Measurements from ENCODE around the gene LMO1.

Gene LMO1

DNA sequence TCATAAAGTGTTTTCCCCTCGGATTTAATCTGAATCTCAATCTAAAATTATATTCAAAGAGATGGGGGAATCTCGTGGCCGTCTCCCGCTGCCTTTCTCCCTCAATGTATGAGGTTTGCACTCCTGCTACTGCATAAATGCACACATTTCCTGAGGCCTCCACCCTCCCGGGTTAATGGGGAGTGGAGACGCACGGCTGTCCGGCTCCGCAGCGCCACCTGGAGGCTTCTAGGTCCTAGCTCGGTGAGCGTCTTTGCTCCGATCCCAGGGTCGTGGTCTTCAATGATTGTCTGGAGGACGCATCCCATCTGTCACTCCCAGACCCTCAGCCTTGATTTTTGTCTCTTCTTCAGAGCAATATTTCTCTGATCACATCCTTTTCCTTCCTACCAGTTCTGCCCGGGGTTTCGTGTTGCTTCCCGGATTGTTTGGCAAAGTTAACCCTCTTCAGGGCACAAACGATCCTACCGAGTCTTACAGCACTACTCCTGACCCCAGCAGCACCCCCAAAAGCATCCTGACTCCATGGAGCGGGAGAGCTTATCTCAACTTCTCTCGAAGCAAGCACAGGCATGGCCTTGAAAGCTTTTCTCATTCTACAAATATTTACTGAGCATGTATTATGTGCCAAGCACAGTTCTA lies at the start of gene LMO1:
TSS of gene LMO1 (minus strand) at position 110 of the 642 bp plus-strand sequence. CDS start 516 bp downstream, outside the sequence.
- peak in 44 of 56 donors; percentile 19 to 86 (median 56) for DNase-seq

DNA sequence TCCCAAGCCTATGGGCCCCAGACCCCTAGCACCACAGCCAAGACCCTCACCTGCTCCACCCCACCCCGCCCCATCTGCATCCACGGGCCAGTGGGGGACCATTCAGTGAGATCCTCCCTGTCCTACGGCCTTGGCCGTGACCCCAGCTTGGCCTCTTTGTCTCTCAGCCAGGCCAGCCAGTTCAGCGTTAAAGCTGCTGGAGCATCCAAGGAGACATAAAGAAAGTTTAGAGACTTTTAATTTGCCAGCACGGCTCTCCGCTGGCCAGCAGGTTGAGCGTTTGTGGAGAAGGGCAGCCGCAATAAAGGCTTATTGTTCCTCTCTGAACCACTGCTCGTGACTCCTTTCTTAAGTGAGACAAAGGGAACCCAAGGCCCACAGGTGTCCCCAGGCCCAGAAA lies 49.3 kb upstream of the LMO1 start:
- no peak for DNase-seq

DNA sequence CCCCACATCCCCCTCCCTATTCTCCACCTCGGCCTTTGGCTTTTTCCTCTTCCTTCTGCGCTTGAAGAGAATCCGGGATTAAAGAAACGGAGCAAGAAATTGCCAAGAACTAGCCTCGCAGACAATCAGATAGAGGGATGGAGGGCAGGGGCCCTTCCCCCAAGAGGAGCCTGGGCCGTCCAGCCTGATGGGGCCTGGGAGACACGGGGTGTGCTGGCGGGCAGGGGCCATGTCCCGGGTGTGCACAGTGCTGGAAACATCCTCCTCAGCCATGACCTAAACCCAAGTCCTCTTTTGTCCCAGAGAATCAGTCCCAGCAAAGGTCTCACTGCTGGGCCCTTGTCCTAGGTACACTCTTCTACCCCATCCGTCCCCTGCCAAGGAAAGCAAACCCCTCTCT lies 47.7 kb upstream of the LMO1 start:
- DNase-seq = no peak

DNA sequence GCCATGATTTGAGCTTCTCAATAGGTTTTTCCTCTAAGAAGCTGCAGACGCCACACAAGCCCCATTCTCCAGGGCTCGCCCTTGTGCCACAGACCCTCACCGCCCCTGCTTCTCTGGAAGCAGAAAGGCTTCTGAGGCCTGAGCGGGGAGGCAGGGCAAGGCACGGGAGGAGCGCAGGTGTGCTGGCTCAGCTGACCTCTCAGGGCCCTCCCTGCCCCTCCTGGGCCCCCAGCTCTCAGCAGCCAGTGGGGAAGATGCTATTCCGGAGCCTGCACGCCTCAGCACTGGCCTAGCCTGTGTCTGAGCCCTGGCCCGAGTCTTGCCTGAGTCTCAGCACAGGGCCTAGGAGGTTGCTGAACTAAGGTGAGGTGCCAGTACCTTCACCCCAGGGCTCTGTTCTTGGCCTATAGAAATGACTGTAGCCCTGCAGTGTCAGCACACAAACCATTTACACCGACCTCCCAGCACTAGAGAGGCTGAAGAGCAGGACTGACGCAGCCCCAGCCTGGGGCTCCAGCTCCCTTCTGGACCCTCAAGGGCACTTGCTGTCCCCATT lies 47.1 kb upstream of the LMO1 start:
- no peak for DNase-seq

DNA sequence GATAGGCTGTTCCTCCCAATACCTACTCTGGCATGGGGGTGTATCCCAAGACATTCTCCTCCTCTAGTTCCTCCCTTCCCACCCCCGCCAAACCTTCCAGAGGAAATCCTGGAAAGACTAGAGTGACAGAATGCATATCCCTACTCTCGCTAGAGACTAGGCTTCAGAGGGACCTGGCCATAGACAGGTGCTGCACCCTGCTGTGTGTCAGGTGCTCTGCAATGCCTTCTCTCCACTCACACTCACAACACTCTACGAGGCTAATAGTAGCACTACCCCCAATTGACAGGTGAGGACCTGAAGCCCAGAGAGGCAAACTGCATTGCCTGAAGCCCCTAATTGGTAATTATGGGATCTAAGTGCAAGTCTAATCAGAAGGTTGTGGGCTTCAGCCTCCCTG lies 46.2 kb upstream of the LMO1 start:
- DNase-seq = no peak

DNA sequence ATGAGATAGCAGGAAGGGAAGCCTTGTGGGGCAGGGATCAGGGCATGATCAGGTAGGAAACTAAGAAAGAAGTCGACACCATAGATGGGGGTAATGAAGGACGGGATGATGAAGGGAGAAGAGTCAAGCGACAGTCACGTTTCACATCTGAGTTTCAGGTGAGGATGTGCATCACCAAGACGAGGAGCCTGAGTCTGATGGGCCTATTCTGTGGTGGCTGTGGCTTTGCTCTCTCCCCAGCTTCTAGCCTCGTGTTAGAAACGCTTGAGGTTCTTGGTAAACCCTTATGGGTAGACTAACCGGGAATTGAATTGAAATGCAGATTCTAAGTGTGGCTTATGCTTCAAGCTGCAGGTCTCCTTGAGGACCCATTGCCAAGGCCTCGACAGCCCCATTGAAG lies 45.6 kb upstream of the LMO1 start:
- no peak for DNase-seq

DNA sequence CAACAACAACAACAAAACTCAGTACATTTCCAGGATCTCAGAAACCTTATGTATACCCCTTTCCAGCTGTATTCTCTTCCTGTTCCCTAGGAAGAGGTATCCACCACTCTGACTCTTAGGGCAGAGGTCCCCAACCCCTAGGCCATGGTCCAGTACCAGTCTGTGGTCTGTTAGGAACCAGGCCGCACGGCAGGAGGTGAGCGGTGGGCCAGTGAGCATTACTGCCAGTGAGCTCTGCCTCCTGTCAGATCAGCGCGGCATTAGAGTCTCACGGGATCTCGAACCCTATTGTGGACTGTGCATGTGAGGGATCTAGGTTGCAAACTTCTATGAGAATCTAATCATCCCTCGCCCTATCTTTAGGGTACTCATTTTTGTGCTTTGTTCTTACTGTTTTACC lies 43.9 kb upstream of the LMO1 start:
- DNase-seq = no peak

DNA sequence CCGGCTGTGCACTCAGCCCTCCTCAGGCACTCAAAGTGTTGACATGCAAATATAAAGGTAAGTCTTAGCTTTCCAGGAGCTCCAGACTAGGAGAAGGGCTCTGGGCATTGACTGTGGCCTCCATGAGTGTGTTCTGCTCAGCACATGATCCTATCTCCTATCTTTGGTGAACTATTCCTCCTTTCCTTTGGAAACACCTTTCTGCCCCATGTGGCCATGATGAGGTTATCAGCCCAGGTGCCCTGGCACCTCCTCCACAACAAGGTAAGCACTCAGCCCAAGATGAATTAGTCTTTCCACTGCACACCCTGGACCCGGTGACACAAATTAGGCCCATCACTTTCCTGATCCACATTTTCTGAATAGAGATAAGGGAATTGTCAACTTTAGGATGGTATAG lies 37.9 kb upstream of the LMO1 start:
- no peak for DNase-seq

DNA sequence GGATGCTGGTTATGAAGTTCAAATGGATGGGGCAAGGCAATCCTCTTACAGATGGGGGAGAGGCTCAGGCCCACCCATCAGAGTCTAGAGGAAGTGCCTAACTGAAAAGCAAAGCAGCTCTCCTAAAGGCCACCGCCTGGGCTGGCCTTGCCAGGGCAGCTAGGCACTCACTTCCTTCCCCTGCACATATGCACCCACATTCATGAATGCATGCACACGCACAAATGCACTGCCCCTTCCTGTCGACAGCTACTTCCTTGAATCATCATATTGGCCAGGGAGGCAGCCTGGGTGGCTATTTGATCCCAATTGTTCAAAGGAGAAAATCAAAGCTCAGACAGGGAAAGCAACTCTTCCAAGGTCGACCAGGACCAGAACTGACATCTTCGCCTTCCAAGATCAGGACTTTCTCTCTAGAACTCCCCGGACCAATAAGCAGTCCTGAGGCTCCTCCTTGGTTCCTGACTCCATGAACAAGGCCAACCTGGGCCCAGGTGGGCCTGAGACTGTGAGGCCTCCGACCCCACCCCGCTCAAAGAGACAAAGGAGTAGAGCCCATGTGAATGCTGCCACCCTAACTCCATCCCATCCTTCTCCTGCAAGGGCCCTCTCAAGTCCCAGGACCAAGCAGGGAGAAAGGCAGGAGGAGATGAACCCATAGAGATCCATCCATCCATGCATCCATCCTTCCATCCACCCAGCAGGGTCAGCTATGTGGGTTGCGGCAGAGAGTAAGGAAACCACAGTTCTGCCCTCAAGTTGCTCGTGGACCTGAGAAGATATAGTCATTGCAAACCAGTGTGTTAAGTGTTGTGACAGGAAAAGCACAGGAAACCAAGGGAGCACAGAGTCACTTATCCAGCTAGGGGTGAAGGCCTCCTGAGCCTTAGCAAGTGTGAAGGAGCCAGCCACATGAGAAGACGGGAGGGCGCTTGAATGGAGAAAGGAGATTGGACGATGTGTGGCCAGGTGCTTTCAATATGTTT lies 35.4 kb upstream of the LMO1 start:
- DNase-seq = no peak

DNA sequence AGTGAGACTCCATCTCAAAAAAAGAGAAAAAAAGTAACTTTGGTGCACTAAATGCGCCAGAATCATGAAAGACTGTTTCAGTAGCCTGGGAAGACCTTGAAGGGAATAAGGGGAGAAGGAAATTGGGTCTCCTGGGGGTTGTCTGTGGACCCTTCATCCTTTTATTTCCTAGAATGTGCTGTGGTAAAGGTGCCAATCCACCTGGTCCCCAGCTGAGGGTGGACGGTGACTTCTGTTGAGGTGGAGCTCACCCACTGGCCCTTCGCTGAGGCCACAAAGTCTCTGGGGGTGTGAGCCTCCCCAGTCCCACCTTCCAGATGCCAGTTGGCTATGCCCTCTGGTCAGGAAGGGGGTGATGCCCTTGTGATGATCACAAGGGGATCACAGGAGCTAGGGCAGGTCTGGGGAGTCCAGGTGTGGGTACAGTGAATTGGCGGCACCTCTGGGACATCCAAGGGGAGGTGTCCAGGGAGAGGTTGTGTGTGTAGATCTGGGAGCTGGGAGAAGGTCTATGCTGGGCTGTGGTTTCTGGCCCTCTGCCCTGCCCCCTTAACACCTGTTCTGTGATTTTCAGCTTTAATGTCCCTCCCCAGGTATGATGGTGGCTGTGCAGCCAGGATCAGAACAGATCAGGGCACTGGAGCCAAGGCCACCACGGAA lies 34.2 kb upstream of the LMO1 start:
- no peak for DNase-seq

DNA sequence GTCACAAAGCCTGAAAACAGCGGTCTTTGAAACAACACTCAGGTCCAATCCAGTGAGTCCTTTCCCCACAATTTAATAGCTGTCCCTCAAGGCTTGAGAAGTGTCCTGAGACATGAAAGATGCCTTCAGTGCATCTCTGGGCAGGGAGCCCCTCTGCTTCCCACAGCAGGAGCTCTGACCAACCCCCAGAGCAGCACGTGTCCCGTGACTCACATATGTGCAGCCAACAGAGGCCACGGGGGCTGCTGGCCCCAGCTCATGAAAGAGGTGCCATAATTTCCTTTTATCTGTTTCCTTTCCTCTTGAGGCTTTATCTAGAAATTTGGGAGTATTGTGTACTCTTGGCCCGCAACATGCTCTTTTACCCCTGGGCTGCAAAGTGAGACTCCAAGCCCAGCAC lies 33.2 kb upstream of the LMO1 start:
- DNase-seq = no peak

DNA sequence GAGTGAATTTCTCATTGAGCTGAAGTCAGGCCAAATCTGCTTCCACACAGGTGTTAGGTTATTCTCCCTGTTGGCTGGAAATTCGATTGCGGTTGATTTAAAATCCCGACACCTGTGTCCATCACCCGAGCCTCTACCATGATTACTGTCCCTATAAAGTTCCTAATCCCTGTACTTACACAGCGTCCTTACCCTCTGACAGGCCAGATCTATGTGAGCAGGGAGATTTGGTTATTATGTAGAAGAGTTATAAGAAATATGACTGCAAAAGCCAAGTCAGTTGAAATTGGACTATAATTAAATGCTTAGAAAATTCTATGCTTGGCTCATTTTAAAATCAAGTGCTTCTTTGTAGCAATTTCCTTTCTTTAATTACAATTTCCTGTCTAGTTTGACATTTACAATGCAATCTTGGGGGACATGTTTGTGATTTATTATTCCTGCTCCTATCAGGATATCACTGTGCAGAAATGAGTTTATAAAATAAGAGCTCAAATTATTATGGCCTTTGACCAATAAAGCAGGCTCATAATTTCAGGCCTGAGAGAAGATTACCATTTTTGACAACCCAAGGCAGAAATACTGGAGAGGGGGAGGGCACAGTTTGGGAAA lies 32.5 kb upstream of the LMO1 start:
- no peak for DNase-seq

DNA sequence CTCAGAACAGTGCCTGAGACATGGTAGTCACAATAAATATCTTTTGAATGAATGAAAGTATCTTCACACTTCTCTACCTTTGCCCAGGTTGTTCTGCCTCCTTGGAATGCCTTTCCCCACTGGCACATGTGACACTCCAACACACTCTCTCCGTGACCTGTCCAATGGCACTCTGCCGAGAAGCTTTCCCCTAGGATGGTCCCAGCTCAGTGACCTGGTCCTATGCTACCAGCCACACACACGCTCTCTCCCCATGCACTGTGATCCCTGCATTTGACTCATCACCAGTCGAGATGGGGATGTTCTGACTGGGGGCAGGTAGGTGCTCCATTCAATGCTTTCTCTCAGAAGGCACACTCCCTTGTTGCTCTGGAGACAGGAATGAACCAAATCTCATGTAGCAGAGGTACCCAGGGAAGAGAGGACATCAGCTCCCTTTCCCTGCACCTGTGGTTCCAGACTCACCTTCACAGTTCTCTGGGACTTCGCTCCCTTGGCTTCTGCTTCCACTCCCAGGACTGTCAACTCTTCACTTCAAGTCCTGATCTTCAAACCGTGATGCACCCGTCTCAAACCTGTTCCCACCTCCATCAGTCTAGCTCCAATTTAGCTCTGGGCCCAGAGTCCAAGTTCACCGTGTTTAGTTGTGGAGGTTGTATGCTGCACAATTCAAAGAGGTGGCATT lies 30.7 kb upstream of the LMO1 start:
- DNase-seq = no peak

DNA sequence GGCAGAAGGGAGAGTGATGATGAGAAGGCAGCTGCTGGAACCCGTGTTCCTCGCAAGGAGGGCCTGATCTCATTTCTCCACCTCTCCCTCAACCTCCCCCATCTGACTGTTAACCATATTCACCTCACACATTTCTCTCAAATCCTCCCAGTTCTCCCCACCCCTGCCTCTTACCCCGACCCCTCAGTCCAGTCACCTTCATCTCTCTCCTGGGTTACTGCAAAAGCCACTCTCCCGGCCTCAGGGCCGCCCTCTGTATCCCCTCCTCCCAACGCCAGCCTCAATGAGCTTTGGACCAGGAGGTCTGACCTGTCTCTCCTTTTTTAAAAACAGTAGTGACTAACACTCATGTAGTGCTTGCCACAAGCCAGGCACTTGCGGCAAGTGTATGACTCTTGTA lies 29.5 kb upstream of the LMO1 start:
- no peak for DNase-seq

DNA sequence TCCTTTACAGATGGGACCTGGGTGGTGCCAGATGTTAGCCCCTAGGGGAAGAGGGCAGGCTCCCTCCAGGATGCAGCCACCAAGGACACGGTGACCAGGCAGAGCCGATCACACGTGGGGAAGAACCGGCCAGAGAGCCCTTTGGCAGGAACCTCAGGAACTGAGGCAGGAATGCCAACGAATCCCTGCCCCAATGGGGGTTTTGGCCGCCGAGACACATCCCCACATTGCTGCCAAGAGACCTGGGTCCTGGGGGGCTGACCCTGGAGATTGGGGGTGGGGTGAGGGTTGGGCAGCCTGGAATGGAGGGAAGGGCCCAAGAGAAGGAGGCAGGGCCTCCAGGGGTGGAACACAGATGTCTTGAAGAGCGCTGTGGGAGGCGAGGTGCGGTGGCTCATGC lies 28.7 kb upstream of the LMO1 start:
- DNase-seq = no peak

DNA sequence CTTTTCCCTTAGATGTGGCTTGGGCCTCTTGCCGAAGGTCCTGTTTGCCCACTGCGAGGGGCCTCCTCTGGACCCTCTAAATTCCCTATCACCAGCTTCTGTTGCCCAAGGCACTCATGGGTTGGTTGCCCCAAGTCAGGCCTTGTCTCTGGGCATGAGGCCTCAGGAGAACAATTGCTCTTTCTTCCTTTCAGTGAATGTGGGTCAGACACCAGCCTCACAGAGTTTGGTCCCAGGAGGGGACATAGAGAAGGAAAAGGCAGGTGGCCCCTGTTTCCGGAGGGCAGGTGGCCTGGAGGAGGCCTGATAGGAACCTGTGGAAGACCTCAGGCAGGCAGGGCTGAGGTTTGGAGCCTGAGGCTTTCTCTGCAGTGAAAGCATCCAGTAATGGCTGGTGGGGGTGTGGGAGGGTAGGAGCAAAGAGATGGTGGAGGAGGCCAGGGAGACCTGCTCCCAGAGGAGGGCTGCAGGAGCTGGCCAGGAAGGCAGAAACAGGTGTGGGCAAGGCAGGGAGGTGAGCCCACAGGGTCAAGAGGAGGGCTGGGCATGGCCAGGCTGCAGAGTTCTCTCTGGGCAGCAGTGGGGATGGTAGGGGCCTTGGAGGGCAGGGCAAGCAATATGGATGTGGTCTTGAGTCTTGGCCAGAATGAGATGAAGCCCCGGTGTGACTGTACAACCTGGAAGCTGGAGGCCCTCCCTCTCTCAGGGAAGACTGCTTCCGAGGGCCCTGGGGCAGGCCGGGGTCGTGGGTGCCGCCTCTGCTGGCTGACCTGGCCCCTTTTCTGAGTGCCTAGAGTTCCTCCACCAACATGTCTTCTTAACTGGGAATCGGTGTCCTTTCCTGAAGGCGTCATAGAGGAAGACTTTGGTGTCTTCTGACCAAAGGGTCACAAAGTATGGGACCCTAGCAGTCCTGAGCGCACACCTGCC lies 28.0 kb upstream of the LMO1 start:
- DNase-seq = peak in 2 of 56 donors; percentile 7 to 20

DNA sequence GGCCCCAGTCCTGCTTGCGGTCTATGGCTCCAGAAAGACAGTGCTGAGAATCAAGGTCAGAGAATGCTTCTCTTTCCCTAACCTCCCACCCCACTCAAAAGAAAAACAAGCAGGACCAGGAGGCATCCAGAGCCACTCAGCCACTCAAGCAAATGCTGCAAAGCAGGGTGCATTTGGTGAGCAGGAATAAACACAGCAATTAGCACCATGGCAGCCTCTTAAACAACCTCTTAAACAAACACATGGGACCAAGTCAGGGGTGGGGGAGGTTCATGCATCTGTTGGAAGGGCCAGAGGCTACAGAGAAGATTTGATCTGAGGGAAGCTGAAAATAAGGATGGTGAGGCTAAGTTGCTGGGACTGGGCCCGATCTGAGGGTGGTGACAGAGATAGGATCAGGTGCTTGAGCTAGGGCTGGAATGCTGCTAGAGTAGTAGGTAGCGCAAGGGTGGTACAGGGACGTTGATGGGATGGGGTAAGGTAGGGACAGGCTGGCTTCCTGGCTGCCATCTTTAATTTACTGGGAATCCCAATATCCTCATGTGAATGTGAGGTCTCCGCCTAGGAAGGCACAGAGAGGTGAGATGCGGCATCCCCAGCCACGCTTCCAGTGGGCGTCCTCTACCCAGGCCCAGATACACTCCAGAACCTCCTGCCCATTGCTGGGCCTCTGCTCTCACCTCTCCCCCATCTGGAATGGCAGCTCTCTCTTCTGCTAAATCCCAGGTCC lies 26.6 kb upstream of the LMO1 start:
- no peak for DNase-seq

DNA sequence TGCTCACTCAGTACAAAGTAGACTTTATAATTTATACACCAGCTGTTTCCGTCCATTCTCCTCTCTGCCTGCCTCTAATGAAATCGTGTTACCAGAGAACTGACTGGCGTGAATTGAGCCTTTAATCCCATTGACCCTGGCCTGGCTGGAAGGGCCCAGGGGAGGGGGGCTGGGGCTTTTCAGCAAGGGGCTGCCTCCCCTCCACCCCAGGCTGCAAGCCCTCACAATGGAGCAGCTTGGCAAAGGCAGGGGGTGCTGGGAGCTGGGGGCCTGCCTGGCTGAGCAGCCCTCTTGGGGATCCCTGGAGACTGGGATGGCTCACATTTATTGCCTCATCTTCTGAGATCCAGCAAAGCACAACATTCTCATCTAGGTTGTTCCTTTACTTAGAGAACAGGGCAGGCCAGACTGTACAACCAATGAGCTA lies 25.8 kb upstream of the LMO1 start:
- DNase-seq = no peak

Data from amygdala (tissue), 56 donors.